T47D (cell line): Measurements from ENCODE around the gene FBXL19.
A peak's percentile ranks its signal among the peaks of the same experiment; 100 is the strongest.
"Not testable (repeated sequence)": the region's sequence is repeated elsewhere in the genome, so short reads cannot be mapped to it uniquely, and the experiment has no call there.

Source experiments
- DNase-seq, 2 experiments: peaks; one replicate each; pipeline versions ENCODE4 v3.0.0 to v3.0.0-alpha.2; 2011 to 2012; ENCODE audit warnings: low read depth in 1 of 2, low spot score in 1 of 2
- JUND ChIP-seq: IDR thresholded peaks from 2 replicates; pipeline ENCODE4 v1.6.1; 2012; ENCODE audit warnings: low read depth
- in situ Hi-C: cut with HindIII; loops from 2 replicates; pipeline ENCODE4 v1.10.0; 2016; ENCODE audit warnings: low sequenced_read_pairs, low pct_unique_long_range_greater_than_20kb

Gene FBXL19

GRCh38 chr16:30928390-30928789 is 5.0 kb downstream of the FBXL19 start:
- DNase-seq: no peak
- no peak for TF ChIP-seq JUND
- in situ Hi-C loops: no loop called here

GRCh38 chr16:30929167-30929566 is 5.8 kb downstream of the FBXL19 start:
- in situ Hi-C loops: no loop called here
- no peak for DNase-seq
- TF ChIP-seq JUND: no peak

- no peak for TF ChIP-seq JUND
- in situ Hi-C loops: no loop called here
- DNase-seq: no peak
Observed at GRCh38 chr16:30930160-30930571, 6.8 kb downstream of the FBXL19 start.

- in situ Hi-C loops: no loop called here
- no peak for DNase-seq
- no peak for TF ChIP-seq JUND
Observed at GRCh38 chr16:30931068-30931650, 7.8 kb downstream of the FBXL19 start.

- DNase-seq: peak in 1 of 2 experiments; percentile 76
- no peak for TF ChIP-seq JUND
- in situ Hi-C loops: no loop called here
Observed at GRCh38 chr16:30934827-30935557, 11.6 kb downstream of the FBXL19 start.

- no peak for DNase-seq
- TF ChIP-seq JUND: no peak
- in situ Hi-C loops: no loop called here
Observed at GRCh38 chr16:30937692-30938091, 14.3 kb downstream of the FBXL19 start.

GRCh38 chr16:30939571-30939970 is 16.2 kb downstream of the FBXL19 start:
- in situ Hi-C loops, DNase-seq: not testable (repeated sequence)

- in situ Hi-C loops: no loop called here
- no peak for TF ChIP-seq JUND
- peak; percentile 81 to 82 for DNase-seq
Observed at GRCh38 chr16:30941600-30942425, 18.4 kb downstream of the FBXL19 start.

GRCh38 chr16:30942426-30942806 is 19.0 kb downstream of the FBXL19 start:
- TF ChIP-seq JUND: no peak
- no peak for DNase-seq
- in situ Hi-C loops: no loop called here

- DNase-seq: no peak
- TF ChIP-seq JUND: no peak
- in situ Hi-C loops: no loop called here
Observed at GRCh38 chr16:30944352-30944751, 21.0 kb downstream of the FBXL19 start.

GRCh38 chr16:30946671-30947540 is 23.5 kb downstream of the FBXL19 start:
- TF ChIP-seq JUND: no peak
- DNase-seq: no peak
- in situ Hi-C loops: no loop called here

GRCh38 chr16:30947541-30947858 is 24.1 kb downstream of the FBXL19 start:
- in situ Hi-C loops: no loop called here
- TF ChIP-seq JUND: no peak
- no peak for DNase-seq
